ENCODE results near the gene RPL22. TPM values are rescaled to one million over a fixed set of nuclear protein-coding genes. Genes with fewer than 3 reads are reported as not detected.

RPL22 gene
- total and polyA plus RNA-seq, 4 donors: 38.9 to 105 (median 77.3) TPM

GRCh38 chr1:6141592-6141991 is 57.8 kb downstream of the RPL22 start:
- Histone ChIP-seq H3K4me3 (ENCODE audit: low read depth in 1 of 3, low read length in 3 of 3) (no peak overlapping the region), H3K36me3 (ENCODE audit: control insufficient read depth in 4 of 4, insufficient read depth in 3 of 4, low read depth in 1 of 4, low read length in 3 of 4) (no peaks in the 10 kb centered on the region), H3K27ac (ENCODE audit: low read depth in 1 of 2, low read length in 2 of 2) (no peak overlapping the region), H3K4me1 (ENCODE audit: control insufficient read depth in 4 of 4, insufficient read depth in 4 of 4, low read length in 3 of 4) (no peaks in the 10 kb centered on the region), H3K9ac (ENCODE audit: low read depth in 1 of 2, low read length in 2 of 2) (no peak overlapping the region), H3K9me3 (ENCODE audit: control insufficient read depth in 4 of 4, low read length in 3 of 4) (no peaks in the 10 kb centered on the region), H3K27me3 (ENCODE audit: control insufficient read depth in 4 of 4, insufficient read depth in 4 of 4, low read length in 3 of 4) (no peaks in the 10 kb centered on the region)
- no peak for DNase-seq (ENCODE audit: low spot score)
- WGBS: 48% methylated on average over 7 of the region's 7 CpGs
- TF ChIP-seq EGR1 (IDR thresholded peaks at IDR 0.05; ENCODE audit: low read depth in 2 of 2) (no peak), HNF4G (IDR thresholded peaks at IDR 0.05) (no peak), TAF1 (conservative IDR thresholded peaks at IDR 0.05) (no peak)

GRCh38 chr1:6140413-6140812 is 59.0 kb downstream of the RPL22 start:
- no peak for DNase-seq (ENCODE audit: low spot score)
- Histone ChIP-seq H3K9me3 (ENCODE audit: control insufficient read depth in 4 of 4, low read length in 3 of 4) (no peaks in the 10 kb centered on the region), H3K36me3 (ENCODE audit: control insufficient read depth in 4 of 4, insufficient read depth in 3 of 4, low read depth in 1 of 4, low read length in 3 of 4) (no peaks in the 10 kb centered on the region), H3K27ac (ENCODE audit: low read depth in 1 of 2, low read length in 2 of 2) (no peak overlapping the region), H3K4me3 (ENCODE audit: low read depth in 1 of 3, low read length in 3 of 3) (no peak overlapping the region), H3K27me3 (ENCODE audit: control insufficient read depth in 4 of 4, insufficient read depth in 4 of 4, low read length in 3 of 4) (no peaks in the 10 kb centered on the region), H3K4me1 (ENCODE audit: control insufficient read depth in 4 of 4, insufficient read depth in 4 of 4, low read length in 3 of 4) (no peaks in the 10 kb centered on the region), H3K9ac (ENCODE audit: low read depth in 1 of 2, low read length in 2 of 2) (no peak overlapping the region)
- WGBS: 85% methylated on average over 2 of the region's 2 CpGs
- no peak for TF ChIP-seq ZBTB33 (IDR thresholded peaks at IDR 0.05)
- no peak for TF ChIP-seq CTCF (IDR thresholded peaks at IDR 0.05; ENCODE audit: low read depth, low read length, missing input control)
- TF ChIP-seq FOXA2 (IDR thresholded peaks at IDR 0.05): no peak

- no peak for DNase-seq (ENCODE audit: low spot score)
- no peaks in the 10 kb centered on the region for H3K4me1 ChIP-seq (ENCODE audit: control insufficient read depth in 4 of 4, insufficient read depth in 4 of 4, low read length in 3 of 4)
- no peaks in the 10 kb centered on the region for H3K36me3 ChIP-seq (ENCODE audit: control insufficient read depth in 4 of 4, insufficient read depth in 3 of 4, low read depth in 1 of 4, low read length in 3 of 4)
- H3K27me3 ChIP-seq (ENCODE audit: control insufficient read depth in 4 of 4, insufficient read depth in 4 of 4, low read length in 3 of 4): peaks cover 0 to 3% (median 0%) of the 10 kb centered on the region in 4 donors
- H3K9ac ChIP-seq (ENCODE audit: low read depth in 1 of 2, low read length in 2 of 2): no peak overlapping the region
- no peak overlapping the region for H3K27ac ChIP-seq (ENCODE audit: low read depth in 1 of 2, low read length in 2 of 2)
- WGBS: 70% methylated on average over 5 of the region's 5 CpGs
- TF ChIP-seq SP1 (IDR thresholded peaks at IDR 0.05): no peak
- TF ChIP-seq ATF3 (IDR thresholded peaks at IDR 0.05): no peak
- no peak for TF ChIP-seq ZBTB33 (IDR thresholded peaks at IDR 0.05)
- TF ChIP-seq YY1 (IDR thresholded peaks at IDR 0.05): no peak
- TF ChIP-seq FOXA1 (IDR thresholded peaks at IDR 0.05): no peak
- TF ChIP-seq GABPA (IDR thresholded peaks at IDR 0.05 in 1 of 2, conservative IDR thresholded peaks at IDR 0.05 in 1 of 2): no peak
- no peak for TF ChIP-seq CTCF (IDR thresholded peaks at IDR 0.05; ENCODE audit: low read depth, low read length, missing input control)
- H3K9me3 ChIP-seq (ENCODE audit: control insufficient read depth in 4 of 4, low read length in 3 of 4): no peaks in the 10 kb centered on the region
- H3K4me3 ChIP-seq (ENCODE audit: low read depth in 1 of 3, low read length in 3 of 3): no peak overlapping the region
Observed at GRCh38 chr1:6137758-6138157, 61.6 kb downstream of the RPL22 start.
